HG02798 (cell line): Measurements from ENCODE around the gene BAG1.
A peak's percentile ranks its signal among the peaks of the same experiment; 100 is the strongest.

Experiments
- ATAC-seq: cut with Tn5 transposase; IDR thresholded peaks from one replicate; pipeline ENCODE4 v1.9.1; 2021; ENCODE audit warnings: mild to moderate bottlenecking; ENCODE audit not compliant: unreplicated experiment, poor library complexity

Gene BAG1

GRCh38 chr9:33264473-33265177 lies at the start of gene BAG1, which contains the start of gene CHMP5:
Gene BAG1 (minus strand): TSS chr9:33264708.
Gene CHMP5 (plus strand): TSS chr9:33265049. CDS start chr9:33265079, 30 bp downstream.
- ATAC-seq = peak; percentile 90

GRCh38 chr9:33311953-33312352 lies 47.4 kb upstream of the BAG1 start:
- no peak for ATAC-seq

- ATAC-seq = no peak
These were observed 46.2 kb upstream of the BAG1 start for GRCh38 chr9:33310748-33311147.

GRCh38 chr9:33309903-33310302 lies 45.4 kb upstream of the BAG1 start:
- no peak for ATAC-seq

GRCh38 chr9:33307067-33307466 lies 42.6 kb upstream of the BAG1 start:
- ATAC-seq = no peak

- no peak for ATAC-seq
These were observed 41.5 kb upstream of the BAG1 start for GRCh38 chr9:33306037-33306436.

GRCh38 chr9:33304362-33304761 lies 39.9 kb upstream of the BAG1 start:
- ATAC-seq = peak; percentile 45

GRCh38 chr9:33300546-33300945 lies 36.0 kb upstream of the BAG1 start:
- ATAC-seq = no peak

- peak; percentile 90 for ATAC-seq
These were observed 32.9 kb upstream of the BAG1 start for GRCh38 chr9:33297432-33297831.

- ATAC-seq = peak; percentile 42
These were observed 31.1 kb upstream of the BAG1 start for GRCh38 chr9:33295571-33295970.

- no peak for ATAC-seq
These were observed 30.3 kb upstream of the BAG1 start for GRCh38 chr9:33294670-33295432.

GRCh38 chr9:33293782-33294181 lies 29.3 kb upstream of the BAG1 start:
- no peak for ATAC-seq

- ATAC-seq = no peak
These were observed 27.4 kb upstream of the BAG1 start for GRCh38 chr9:33291901-33292300.

GRCh38 chr9:33291031-33291397 lies 26.5 kb upstream of the BAG1 start:
- ATAC-seq = no peak

GRCh38 chr9:33290247-33291030 lies 25.9 kb upstream of the BAG1 start, which contains the start of gene NFX1:
Gene NFX1 (plus strand): TSS chr9:33290516. CDS start chr9:33290573, 57 bp downstream.
- peak; percentile 91 for ATAC-seq

GRCh38 chr9:33289936-33290246 lies 25.4 kb upstream of the BAG1 start:
- ATAC-seq = peak; percentile 38

GRCh38 chr9:33289496-33289895 lies 25.0 kb upstream of the BAG1 start:
- ATAC-seq = no peak

GRCh38 chr9:33288828-33289483 lies 24.4 kb upstream of the BAG1 start:
- ATAC-seq = no peak

- ATAC-seq = no peak
These were observed 23.7 kb upstream of the BAG1 start for GRCh38 chr9:33288235-33288634.

- no peak for ATAC-seq
These were observed 22.6 kb upstream of the BAG1 start for GRCh38 chr9:33287087-33287490.

- ATAC-seq = no peak
These were observed 21.0 kb upstream of the BAG1 start for GRCh38 chr9:33285502-33285901.
